HEK293 (cell line): ENCODE data around the gene MAFF.

Experiments used
- CTCF ChIA-PET: fragments of 350-600 bp; formaldehyde crosslinking; extraction: SDS; loops from one replicate; lab custom pipeline; 2021; ENCODE audit warnings: antibody characterized with exemption; lab: Yijun Ruan, JAX
- POLR2A ChIA-PET: fragments of 300-600 bp; formaldehyde crosslinking; extraction: SDS; loops from one replicate; lab custom pipeline; 2020; ENCODE audit warnings: antibody characterized with exemption, inconsistent platforms; lab: Yijun Ruan, JAX
- H3K27ac ChIP-seq: fragments of 200-500 bp; sonication (Bioruptor generic); 2 replicates; pipeline ENCODE4 v1.5.1; 2014; ENCODE audit warnings: low read depth, low read length, control low read depth, inconsistent platforms; ENCODE audit errors: extremely low read depth
- H3K36me3 ChIP-seq, 2 experiments: fragments of 200-500 bp in 1 of 2; sonication (Bioruptor generic) in 1 of 2; 1 replicate in 1 of 2; 2 replicates in 1 of 2; pipeline ENCODE4 v1.5.1; 2014 to 2017; ENCODE audit warnings: inconsistent platforms in 2 of 2, low read length in 2 of 2; ENCODE audit not compliant: control insufficient read depth in 2 of 2, insufficient read depth in 1 of 2
- H3K4me1 ChIP-seq: fragments of 200-500 bp; sonication (Bioruptor generic); 2 replicates; pipeline ENCODE4 v1.5.1; 2014; ENCODE audit warnings: mild to moderate bottlenecking, low read length, inconsistent platforms; ENCODE audit not compliant: control insufficient read depth, insufficient read depth
- H3K4me3 ChIP-seq: 2 replicates; pipeline ENCODE4 v1.5.1; 2011; ENCODE audit warnings: low read depth, mild to moderate bottlenecking, control low read depth, low read length, moderate library complexity
- H3K9me3 ChIP-seq: fragments of 200-500 bp; sonication (Bioruptor generic); 2 replicates; pipeline ENCODE4 v1.5.1; 2014; ENCODE audit warnings: low read depth, low read length, inconsistent platforms; ENCODE audit not compliant: control insufficient read depth, insufficient read depth
- CTCF ChIP-seq: fragments of 450-650 bp; formaldehyde crosslinking; IDR thresholded peaks from 2 replicates; pipeline ENCODE4 v1.5.1; 2016; ENCODE audit warnings: missing biosample characterization, missing genetic modification characterization
- EGR2 ChIP-seq: fragments of 450-650 bp; formaldehyde crosslinking; IDR thresholded peaks from 2 replicates; pipeline ENCODE4 v1.5.1; 2016; ENCODE audit warnings: low read depth, missing biosample characterization, missing genetic modification characterization
- GLIS1 ChIP-seq: fragments of 450-650 bp; formaldehyde crosslinking; IDR thresholded peaks from 2 replicates; pipeline ENCODE4 v1.5.1; 2016; ENCODE audit warnings: missing biosample characterization, missing genetic modification characterization
- INSM2 ChIP-seq: fragments of 450-650 bp; formaldehyde crosslinking; IDR thresholded peaks from 2 replicates; pipeline ENCODE4 v1.5.1; 2016; ENCODE audit warnings: missing biosample characterization, missing genetic modification characterization
- KLF10 ChIP-seq: fragments of 450-650 bp; IDR thresholded peaks from 2 replicates; pipeline ENCODE4 v1.5.1; 2018; ENCODE audit warnings: missing biosample characterization, mild to moderate bottlenecking, missing genetic modification characterization
- MZF1 ChIP-seq: fragments of 450-650 bp; formaldehyde crosslinking; IDR thresholded peaks from 2 replicates; pipeline ENCODE4 v1.5.1; 2017; ENCODE audit warnings: missing biosample characterization, missing genetic modification characterization, borderline replicate concordance
- SALL2 ChIP-seq: fragments of 450-650 bp; formaldehyde crosslinking; IDR thresholded peaks from 2 replicates; pipeline ENCODE4 v1.5.0; 2017; ENCODE audit warnings: missing biosample characterization, mild to moderate bottlenecking, missing genetic modification characterization, borderline replicate concordance
- TCF7L2 ChIP-seq: IDR thresholded peaks from 2 replicates; pipeline ENCODE4 v1.6.1; 2011; ENCODE audit warnings: low read depth, mild to moderate bottlenecking, inconsistent platforms, low read length, moderate library complexity, borderline replicate concordance
- ZBTB17 ChIP-seq: fragments of 450-650 bp; formaldehyde crosslinking; IDR thresholded peaks from 2 replicates; pipeline ENCODE4 v1.5.1; 2016; ENCODE audit warnings: missing biosample characterization, missing genetic modification characterization
- ZIC2 ChIP-seq: fragments of 450-650 bp; formaldehyde crosslinking; IDR thresholded peaks from 2 replicates; pipeline ENCODE4 v1.5.1; 2016; ENCODE audit warnings: missing biosample characterization, missing genetic modification characterization
- ZNF10 ChIP-seq: fragments of 450-650 bp; formaldehyde crosslinking; IDR thresholded peaks from 2 replicates; pipeline ENCODE4 v1.5.1; 2017; ENCODE audit warnings: missing biosample characterization, missing genetic modification characterization
- ZNF350 ChIP-seq: fragments of 450-650 bp; formaldehyde crosslinking; IDR thresholded peaks from 2 replicates; pipeline ENCODE4 v1.5.0; 2017; ENCODE audit warnings: missing biosample characterization, mild to moderate bottlenecking, missing genetic modification characterization
- ZNF426 ChIP-seq: fragments of 450-650 bp; formaldehyde crosslinking; IDR thresholded peaks from 2 replicates; pipeline ENCODE4 v1.5.1; 2017; ENCODE audit warnings: missing biosample characterization, missing genetic modification characterization, mild to moderate bottlenecking, inconsistent platforms, moderate library complexity
- ZNF433 ChIP-seq: fragments of 450-650 bp; formaldehyde crosslinking; IDR thresholded peaks from 2 replicates; pipeline ENCODE4 v1.5.1; 2016; ENCODE audit warnings: missing biosample characterization, missing genetic modification characterization, low read depth
- ZNF560 ChIP-seq: fragments of 450-650 bp; formaldehyde crosslinking; IDR thresholded peaks from 2 replicates; pipeline ENCODE4 v1.5.1; 2017; ENCODE audit warnings: missing biosample characterization, missing genetic modification characterization, borderline replicate concordance
- ZNF571 ChIP-seq: fragments of 450-650 bp; formaldehyde crosslinking; IDR thresholded peaks from 2 replicates; pipeline ENCODE4 v1.5.0; 2017; ENCODE audit warnings: missing biosample characterization, missing genetic modification characterization
- ZNF600 ChIP-seq: fragments of 450-650 bp; formaldehyde crosslinking; IDR thresholded peaks from 2 replicates; pipeline ENCODE4 v1.5.1; 2016; ENCODE audit warnings: missing biosample characterization, missing genetic modification characterization
- ZNF624 ChIP-seq: fragments of 450-650 bp; formaldehyde crosslinking; IDR thresholded peaks from 2 replicates; pipeline ENCODE4 v1.5.1; 2017; ENCODE audit warnings: missing biosample characterization, missing genetic modification characterization
- TF ChIP-seq, protein P1 (sequence below): fragments of 450-650 bp; formaldehyde crosslinking; IDR thresholded peaks from 2 replicates; pipeline ENCODE4 v1.5.1; 2016; ENCODE audit warnings: missing biosample characterization, missing genetic modification characterization
- TF ChIP-seq, protein P2 (sequence below): fragments of 450-650 bp; formaldehyde crosslinking; IDR thresholded peaks from 2 replicates; pipeline ENCODE4; 2016; ENCODE audit warnings: missing biosample characterization, missing genetic modification characterization
- TF ChIP-seq, protein P3 (sequence below): fragments of 450-650 bp; formaldehyde crosslinking; IDR thresholded peaks from 2 replicates; pipeline ENCODE4 v1.5.1; 2016; ENCODE audit warnings: missing biosample characterization, missing genetic modification characterization

MAFF gene

DNA sequence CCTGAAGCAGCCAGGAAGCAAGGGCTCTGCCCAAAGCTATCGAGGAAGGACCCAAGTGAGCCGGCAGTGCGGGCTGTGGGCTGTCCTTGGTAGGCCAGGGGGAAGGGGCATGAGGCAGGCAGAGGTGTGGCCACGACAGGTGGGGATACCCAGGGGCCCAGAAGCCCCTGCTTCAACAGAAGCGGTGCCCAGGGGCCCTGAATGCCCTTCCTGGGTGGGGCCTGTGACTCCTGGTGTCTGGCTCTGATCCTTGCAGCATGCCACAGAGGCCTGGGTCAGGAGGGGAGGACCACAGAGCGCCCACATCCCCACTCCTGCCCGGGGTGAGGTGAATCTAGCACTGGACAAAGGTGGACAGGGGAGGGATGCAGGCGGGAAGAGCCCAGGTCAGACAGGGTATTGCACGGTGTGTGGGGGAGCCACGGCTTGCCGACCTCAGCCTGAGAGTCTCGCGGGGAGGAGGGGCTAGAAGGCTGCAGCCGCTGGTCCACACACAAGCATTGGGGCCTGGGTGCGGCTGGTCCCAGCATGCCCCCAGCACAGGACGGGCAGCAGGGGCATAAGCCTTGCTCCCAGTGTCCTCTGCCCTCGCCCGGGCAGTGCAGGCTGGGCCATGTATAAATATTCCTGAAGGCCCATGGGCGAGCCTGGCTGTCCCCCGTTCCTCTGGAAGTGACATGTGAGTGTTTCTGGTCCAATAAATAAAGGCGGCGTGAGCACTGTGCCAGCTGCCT lies 19.0 kb downstream of the MAFF start:
- no peak overlapping the region for H3K4me3 ChIP-seq
- H3K27ac ChIP-seq = no peak overlapping the region
- CTCF ChIA-PET = interaction anchor here (0.5 kb wide), 1 partner anchor 11 kb away, joined by 3 read pairs; no protein-coding TSS in a partner anchor
- TF ChIP-seq ZNF10 (no peak), ZNF350 (no peak), SALL2 (no peak), ZNF560 (no peak), TCF7L2 (no peak), ZNF433 (tag by site-specific recombination) (no peak), MZF1 (no peak), ZNF426 (tag by site-specific recombination) (no peak), EGR2 (tag by site-specific recombination) (no peak), KLF10 (tag by site-specific recombination) (no peak), INSM2 (tag by site-specific recombination) (no peak)
- H3K9me3 ChIP-seq = no peaks in the 10 kb centered on the region
- POLR2A ChIA-PET = interaction anchor here (1.2 kb wide), 1 partner anchor 19 kb away, joined by 3 read pairs; the partner anchor contains the start of gene MAFF
- H3K4me1 ChIP-seq = no peaks in the 10 kb centered on the region
- H3K36me3 ChIP-seq = peaks cover 0 to 51% of the 10 kb centered on the region in 2 experiments; a peak in 2 of 3 replicates

DNA sequence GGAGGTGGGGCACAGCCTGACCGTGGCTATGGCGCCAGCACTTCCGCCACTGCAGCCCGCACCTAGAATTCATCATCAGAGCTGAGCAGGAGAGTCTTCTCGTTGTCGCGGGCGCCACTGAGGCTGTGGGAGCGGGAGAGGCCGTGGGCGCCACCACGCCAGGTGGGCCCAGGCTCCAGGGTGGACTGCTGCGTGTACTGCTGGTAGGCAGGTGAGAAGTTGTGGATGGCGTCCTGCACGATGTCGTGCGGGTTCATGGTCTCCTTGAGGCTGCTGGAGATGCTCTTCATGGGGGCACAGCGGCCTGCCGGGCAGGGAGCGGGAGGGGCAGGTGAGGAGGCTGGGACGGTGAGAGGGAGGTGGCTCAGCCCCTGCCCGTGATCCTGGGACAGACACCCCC lies 19.6 kb downstream of the MAFF start:
- TF ChIP-seq ZBTB17 (tag by site-specific recombination) (no peak), ZIC2 (tag by site-specific recombination) (peak; percentile 8; the same call in 1 of the 2 replicates)
- TF ChIP-seq, all 188 proteins: peak for 1
- ChIA-PET POLR2A (interaction anchor here (1.2 kb wide), 1 partner anchor 20 kb away, joined by 3 read pairs; the partner anchor contains the start of gene MAFF), CTCF (interaction anchor here (0.5 kb wide), 1 partner anchor 11 kb away, joined by 3 read pairs; no protein-coding TSS in a partner anchor)
- Histone ChIP-seq H3K4me1 (no peaks in the 10 kb centered on the region), H3K4me3 (no peak overlapping the region), H3K27ac (no peak overlapping the region), H3K36me3 (peaks cover 0 to 56% of the 10 kb centered on the region in 2 experiments; a peak in 2 of 3 replicates), H3K9me3 (no peaks in the 10 kb centered on the region)

DNA sequence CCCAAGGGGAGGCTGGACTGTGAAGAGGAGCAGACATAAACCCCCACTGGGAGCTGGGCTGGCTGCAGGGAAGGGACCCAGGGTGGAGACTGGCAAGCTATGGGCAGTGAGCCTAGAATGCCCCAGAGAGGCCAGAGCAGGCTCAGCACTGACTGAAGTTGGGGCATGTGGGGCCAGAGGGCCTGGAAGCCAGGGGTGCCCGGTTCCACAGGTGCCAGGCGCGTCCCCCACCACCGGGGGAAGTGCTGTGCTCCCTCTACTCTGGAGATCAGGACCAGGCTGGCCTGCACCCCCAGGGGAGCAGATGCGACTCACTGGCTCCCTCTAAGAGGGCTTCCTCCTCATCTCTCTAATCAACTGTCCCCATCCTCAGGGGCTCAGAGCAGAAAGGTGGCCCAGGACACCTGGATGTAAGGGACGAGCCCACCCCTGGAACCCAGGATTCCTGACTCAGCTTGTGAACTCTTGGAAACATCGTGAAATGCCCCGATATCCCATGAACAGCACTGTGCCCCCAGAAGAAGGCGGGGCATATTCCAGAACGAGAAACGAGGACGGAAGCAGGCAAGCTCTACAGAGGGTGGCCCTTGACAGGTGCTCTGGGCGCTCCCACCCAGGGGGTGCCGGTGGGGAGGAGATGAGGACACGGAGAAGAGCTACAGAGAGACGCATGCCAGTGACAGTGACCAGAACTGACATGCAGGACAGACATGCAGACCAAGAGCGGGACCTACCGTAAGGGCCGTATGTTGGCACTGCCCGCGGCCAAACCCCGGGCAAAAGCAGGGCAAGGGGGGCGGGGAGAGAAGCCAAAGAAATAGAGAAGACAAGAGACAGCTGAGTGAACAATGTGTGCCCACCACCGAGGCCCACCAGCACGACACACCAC lies 20.4 kb downstream of the MAFF start:
- Histone ChIP-seq H3K4me3 (no peak overlapping the region), H3K27ac (no peak overlapping the region), H3K9me3 (no peaks in the 10 kb centered on the region), H3K4me1 (no peaks in the 10 kb centered on the region), H3K36me3 (peaks cover 4 to 64% of the 10 kb centered on the region in 2 experiments; a peak in 2 of 3 replicates)
- POLR2A ChIA-PET = interaction anchor here (1.2 kb wide), 1 partner anchor 20 kb away, joined by 3 read pairs; the partner anchor contains the start of gene MAFF
- CTCF ChIA-PET = interaction anchor here (0.5 kb wide), 2 partner anchors 49 to 578 kb away, joined by 3 read pairs; no protein-coding TSS in a partner anchor
- TF ChIP-seq, protein P1, sequence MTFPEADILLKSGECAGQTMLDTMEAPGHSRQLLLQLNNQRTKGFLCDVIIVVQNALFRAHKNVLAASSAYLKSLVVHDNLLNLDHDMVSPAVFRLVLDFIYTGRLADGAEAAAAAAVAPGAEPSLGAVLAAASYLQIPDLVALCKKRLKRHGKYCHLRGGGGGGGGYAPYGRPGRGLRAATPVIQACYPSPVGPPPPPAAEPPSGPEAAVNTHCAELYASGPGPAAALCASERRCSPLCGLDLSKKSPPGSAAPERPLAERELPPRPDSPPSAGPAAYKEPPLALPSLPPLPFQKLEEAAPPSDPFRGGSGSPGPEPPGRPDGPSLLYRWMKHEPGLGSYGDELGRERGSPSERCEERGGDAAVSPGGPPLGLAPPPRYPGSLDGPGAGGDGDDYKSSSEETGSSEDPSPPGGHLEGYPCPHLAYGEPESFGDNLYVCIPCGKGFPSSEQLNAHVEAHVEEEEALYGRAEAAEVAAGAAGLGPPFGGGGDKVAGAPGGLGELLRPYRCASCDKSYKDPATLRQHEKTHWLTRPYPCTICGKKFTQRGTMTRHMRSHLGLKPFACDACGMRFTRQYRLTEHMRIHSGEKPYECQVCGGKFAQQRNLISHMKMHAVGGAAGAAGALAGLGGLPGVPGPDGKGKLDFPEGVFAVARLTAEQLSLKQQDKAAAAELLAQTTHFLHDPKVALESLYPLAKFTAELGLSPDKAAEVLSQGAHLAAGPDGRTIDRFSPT (tag by site-specific recombination) = peak; percentile 87
- TF ChIP-seq ZNF433 (tag by site-specific recombination) = no peak
- peak; percentile 68 for TF ChIP-seq GLIS1 (tag by site-specific recombination)
- no peak for TF ChIP-seq ZNF571 (tag by site-specific recombination)
- TF ChIP-seq ZNF600 (tag by site-specific recombination) = peak; percentile 66
- TF ChIP-seq ZNF624 (tag by site-specific recombination) = no peak
- TF ChIP-seq, protein P2, sequence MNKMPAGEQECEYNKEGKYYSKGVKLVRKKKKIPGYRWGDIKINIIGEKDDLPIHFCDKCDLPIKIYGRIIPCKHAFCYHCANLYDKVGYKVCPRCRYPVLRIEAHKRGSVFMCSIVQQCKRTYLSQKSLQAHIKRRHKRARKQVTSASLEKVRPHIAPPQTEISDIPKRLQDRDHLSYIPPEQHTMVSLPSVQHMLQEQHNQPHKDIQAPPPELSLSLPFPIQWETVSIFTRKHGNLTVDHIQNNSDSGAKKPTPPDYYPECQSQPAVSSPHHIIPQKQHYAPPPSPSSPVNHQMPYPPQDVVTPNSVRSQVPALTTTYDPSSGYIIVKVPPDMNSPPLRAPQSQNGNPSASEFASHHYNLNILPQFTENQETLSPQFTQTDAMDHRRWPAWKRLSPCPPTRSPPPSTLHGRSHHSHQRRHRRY (tag by site-specific recombination) = no peak
- TF ChIP-seq, protein P3, sequence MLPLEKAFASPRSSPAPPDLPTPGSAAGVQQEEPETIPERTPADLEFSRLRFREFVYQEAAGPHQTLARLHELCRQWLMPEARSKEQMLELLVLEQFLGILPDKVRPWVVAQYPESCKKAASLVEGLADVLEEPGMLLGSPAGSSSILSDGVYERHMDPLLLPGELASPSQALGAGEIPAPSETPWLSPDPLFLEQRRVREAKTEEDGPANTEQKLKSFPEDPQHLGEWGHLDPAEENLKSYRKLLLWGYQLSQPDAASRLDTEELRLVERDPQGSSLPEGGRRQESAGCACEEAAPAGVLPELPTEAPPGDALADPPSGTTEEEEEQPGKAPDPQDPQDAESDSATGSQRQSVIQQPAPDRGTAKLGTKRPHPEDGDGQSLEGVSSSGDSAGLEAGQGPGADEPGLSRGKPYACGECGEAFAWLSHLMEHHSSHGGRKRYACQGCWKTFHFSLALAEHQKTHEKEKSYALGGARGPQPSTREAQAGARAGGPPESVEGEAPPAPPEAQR (tag by site-specific recombination) = no peak
- TF ChIP-seq CTCF = peak; percentile 25; the same call in 1 of the 2 replicates
